SK-N-DZ (cell line): ENCODE results near the gene PPY.
"Not testable (repeated sequence)": the region's sequence is repeated elsewhere in the genome, so short reads cannot be mapped to it uniquely, and the experiment has no call there.

Experiments
- DNase-seq: peaks from one replicate; pipeline ENCODE4 v3.0.0-alpha.2; 2015; ENCODE audit warnings: low spot score

PPY gene

GRCh38 chr17:43932357-43932756 is 9.9 kb downstream of the PPY start:
- DNase-seq: no peak

DNA sequence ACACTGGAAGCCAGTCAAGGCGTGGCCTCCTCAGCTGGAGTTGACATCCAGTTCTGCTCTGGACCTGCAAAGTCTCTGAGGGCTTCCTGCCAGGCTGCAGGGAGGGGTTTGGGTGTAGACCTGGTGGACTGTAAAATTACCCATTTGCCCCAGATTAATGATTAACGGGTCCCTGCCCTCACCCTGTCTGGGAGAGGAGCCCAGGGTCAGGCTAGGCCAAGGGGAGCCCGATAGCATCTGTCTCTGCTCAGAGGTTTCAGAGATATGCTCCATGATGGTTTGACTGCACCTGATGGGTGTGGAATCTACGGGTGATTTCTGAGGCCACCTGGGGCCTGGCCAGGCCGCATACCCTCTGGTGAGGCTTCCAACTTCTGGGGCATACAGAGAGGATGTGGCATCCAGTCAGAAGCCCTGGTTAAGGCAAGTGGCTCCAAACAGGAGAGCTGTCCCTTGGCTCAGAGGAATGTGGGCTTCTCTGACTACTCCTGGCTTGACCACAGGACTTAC is 11.2 kb downstream of the PPY start:
- DNase-seq: no peak

DNA sequence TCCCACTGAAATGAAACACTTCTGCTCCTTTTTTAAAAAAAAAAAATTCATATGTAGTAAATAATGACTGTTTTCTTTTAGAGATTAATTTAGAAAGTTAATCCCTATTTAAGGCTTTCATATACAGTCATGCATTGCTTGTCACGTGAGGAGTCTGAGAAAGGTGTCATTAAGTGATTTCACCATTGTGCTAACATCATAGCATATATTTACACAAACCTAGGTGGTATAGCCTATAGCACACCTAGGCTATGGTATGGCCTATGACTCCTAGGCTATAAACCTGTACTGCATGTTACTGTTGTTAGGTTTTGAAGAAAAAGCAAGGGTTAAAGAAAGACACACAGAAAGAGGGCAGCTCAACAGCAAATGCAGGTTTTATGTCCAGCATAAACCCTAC is 13.7 kb downstream of the PPY start:
- DNase-seq: no peak

- not testable (repeated sequence) for DNase-seq
Measured at GRCh38 chr17:43927929-43928328, 14.3 kb downstream of the PPY start.

DNA sequence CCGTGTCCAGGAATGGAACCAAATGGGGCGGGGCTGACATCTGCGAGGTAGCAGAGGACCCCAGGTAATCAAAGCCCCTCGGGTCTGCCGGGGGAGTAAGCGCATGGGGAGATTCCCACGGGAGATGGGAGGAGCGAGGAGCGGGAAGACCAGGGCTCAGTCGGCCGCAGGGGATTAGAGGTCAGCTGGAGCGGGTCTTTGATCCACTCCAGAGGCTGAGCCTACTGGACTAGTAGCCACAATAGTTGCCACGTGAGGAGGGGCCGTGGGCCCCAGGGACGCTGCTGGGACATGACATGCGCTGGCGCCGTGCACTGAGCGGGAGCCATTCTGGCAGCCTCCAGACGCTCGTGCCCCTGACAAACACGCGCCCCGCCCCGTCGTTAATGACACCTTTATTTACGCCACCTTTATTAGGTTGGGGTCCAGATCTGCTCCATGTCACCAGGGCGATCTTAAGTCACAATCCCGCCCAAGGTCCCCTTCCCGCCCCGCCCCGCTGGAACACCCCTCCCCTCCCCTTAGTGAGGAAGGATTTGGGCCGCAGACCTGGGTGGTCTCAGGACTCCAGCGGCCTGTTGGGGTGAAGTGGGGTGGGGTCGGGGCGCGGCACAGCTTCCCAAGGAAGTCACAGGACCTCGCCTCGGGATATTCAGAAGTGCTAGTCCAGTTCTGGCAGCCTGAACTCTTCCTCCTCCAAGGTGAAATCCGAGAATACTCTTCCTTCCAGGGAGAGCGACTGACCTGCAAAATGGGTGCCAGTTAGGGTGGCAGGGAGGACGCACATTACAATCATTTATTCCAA is 15.0 kb downstream of the PPY start:
- DNase-seq: no peak

- DNase-seq: no peak
Measured at GRCh38 chr17:43924558-43924957, 17.7 kb downstream of the PPY start.

GRCh38 chr17:43920500-43921095 is 21.7 kb downstream of the PPY start:
- DNase-seq: no peak

- DNase-seq: no peak
Measured at GRCh38 chr17:43918026-43918389, 24.3 kb downstream of the PPY start.

- no peak for DNase-seq
Measured at GRCh38 chr17:43917348-43918025, 24.8 kb downstream of the PPY start.

- no peak for DNase-seq
Measured at GRCh38 chr17:43917016-43917347, 25.3 kb downstream of the PPY start.

- DNase-seq: no peak
Measured at GRCh38 chr17:43916385-43916784, 25.9 kb downstream of the PPY start.

GRCh38 chr17:43915559-43915958 is 26.7 kb downstream of the PPY start:
- DNase-seq: no peak

DNA sequence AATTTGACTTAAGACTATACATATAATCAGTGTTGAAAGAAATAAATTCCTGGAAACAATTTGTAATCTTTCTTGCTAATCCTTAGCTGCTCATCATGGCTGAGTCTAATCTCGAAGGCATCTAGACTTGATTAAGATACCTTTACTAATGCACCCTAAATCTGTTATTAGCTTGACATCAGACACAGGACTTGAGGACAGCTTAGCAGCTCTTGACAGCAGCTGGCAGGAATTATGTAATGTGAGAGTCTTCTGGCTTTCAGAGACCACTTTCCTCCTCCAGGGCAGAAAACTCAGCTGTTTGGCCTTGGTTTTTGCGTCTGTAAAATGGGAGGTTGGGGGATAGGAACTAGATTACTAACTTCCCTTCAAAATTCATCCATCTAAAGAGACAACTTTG is 27.8 kb downstream of the PPY start:
- no peak for DNase-seq

DNA sequence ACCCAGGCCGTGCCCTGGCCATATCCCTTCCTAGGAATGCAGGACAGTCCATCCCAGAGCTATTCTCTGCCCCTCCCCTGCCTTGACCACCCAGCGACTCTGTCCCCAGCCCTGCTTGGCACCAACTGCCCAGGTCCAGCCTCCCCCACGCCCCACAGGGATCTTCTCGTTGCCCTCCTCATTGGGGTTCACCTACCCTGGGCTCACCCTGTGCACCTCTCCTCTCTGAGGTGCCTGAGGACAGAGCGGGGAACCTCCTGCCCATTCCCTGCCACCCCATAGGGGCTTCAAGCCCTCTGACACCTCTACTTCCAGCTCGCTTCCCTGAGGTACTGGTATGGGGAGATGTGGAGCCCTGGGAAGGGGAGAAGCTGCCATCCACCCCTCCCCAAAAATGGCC is 28.7 kb downstream of the PPY start:
- DNase-seq: no peak

DNA sequence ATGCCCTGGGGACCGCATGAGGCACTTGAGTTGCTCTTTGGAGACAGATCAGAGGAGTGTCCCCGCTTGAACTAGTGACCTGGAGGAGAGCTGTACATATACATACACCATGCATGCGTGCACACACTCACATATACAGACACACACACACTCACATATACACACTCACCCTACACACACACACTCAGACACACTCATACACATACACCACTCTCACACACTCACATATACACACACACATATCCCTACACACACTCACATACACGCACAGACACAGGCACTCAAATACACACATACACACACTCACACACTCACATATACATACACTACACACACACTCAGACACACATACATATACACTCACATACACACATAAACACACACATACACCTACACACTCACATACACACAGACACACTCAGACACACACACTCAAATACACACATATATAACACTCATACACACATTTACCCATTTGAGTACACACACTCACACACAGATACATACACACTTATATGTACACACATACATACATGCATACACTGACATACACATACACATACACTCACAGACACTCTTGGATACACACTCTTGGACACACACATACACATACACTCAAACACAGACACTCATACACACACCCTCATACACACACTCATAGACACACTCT is 29.5 kb downstream of the PPY start:
- no peak for DNase-seq

DNA sequence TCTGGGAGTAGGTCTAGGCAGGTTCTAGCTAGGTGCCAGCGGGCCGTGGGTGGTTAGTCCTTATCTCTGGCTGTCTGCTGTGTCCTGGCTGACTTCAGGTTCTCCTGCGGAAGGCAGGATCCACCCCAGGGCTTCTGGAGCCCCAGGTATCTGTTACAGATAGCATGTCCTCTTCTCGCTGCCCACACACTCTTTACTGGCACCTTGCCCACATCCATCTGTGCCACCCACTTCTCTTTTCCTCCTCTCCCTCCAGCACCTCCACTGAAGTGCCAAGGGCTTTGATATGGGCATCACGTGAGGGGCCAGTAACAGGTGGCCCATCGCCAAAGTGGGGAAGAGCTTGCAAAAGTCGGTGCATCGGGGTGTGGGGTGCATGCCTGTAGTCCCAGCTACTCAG is 30.4 kb downstream of the PPY start:
- no peak for DNase-seq

DNA sequence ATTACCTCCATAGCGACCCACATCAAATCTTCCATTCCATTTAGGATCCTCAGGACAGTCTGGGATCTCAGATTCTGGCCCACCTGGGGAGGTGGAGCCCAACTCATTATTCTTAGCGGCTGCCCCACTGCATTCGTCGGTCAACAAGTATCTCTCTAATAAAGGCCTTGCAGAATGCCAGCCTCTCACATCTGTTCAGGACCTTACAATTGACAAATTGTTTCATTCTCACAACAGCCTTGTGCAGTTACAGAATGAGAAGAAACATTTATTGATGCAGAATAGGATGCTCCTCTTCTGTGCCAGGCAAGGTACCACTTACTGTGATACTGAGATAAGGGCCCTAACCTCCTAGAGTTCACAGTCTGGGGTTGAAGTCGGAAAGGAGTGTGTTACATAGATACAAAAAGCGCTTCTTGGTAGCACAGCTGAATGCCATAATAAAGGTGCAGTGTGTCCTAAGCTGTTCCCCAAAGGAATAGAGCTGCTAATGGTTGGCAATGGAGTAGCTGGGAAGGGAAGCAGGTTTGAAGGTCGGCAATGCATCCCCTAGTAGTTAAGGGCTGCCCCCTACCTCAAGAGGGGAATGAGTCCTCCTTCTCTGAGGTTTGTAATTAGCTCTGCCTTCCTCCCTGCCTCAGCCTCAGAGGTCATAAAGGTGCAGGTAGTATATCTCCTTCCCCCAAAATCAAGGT is 32.6 kb downstream of the PPY start:
- no peak for DNase-seq

DNA sequence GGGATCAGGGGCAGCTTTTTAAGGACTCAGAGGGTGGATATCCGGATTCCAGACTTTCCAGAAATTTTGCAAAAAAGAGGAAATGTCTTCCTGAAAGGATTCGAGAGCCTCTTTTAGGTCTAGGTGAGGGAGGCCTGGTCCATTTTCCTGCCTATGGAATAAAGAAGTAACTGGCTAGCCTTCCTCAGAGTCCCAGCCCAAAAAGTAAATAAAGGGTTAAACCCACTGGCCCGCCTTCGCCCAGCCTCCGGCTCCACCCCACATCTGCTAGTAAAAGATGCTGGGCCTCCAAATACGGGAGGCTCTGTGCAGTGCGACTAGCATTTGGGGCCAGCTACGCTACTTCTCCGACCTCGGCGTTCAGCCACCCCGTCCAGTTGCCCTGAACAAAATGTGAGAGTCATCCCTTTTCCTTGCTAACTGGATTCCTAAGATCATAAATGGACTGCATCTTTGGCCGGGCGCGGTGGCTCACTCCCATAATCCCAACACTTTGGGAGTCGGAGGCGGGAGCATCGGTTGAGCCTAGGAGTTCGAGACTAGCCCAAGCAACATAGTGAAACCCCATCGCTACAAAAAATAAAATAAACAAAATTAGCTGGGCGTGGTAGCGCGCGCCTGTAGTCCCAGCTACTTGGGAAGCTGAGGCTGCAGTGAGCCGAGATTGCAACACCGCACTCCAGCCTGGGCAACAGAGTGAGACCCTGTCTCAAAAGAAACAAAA is 34.1 kb downstream of the PPY start:
- DNase-seq: peak; percentile 88

DNA sequence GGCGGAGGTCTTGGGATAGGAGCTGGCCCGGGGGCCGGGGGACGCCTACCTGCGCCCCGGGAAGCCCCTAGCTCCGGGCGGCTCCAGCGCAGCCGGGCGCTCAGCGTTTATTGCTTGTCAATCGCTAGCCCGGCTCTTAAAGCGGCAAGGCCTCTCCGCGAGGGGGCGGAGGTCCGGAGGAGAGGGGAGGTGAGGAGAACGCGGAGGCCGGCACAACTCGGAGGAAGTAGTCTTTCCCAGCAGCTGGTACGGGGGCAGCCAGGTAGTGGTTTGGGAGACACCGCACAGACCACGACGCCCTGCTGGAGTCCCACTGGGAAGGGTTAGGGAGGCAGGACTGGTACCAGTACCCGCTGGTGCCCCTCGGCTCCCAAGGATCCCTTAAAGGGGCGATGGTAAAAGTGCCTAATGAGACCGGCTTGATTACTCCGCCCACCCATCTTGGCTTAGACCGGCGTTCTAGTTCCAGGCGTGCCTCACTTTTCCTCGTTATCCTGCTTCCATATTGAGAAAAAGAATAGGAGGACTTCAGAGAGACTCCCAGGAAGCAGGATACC is 34.8 kb downstream of the PPY start, which contains the start of gene MPP2:
Gene MPP2, minus strand, starts transcription at position 112 of the 557 bp plus-strand sequence. CDS start 3,076 bp downstream, outside the sequence.
- DNase-seq: peak; percentile 88

DNA sequence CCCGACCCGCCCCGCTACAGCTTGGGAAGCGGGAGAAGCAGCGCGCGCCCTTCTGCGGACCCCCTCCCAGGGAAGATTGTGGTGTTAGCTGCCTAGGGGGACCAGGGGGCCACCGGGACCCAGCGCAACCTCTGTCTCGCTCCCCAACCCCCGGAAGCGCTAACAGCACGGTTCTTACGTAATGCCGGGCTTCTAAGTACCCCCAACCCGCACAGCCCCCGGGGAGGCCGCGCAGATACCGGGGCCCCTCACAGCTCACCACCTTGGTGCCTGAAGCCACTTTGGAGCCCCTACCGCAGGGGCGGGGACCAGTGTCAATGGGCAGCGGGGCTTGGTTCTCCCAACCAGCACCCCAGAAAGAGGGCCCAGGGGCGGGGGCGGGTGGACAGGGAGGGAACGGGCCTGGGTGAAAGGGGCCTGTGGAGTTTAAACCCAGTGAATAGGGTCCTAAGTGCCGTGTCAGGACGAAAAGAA is 35.3 kb downstream of the PPY start:
- DNase-seq: no peak
